ENCODE results near the gene ARHGAP31.
"Not testable (repeated sequence)": the region's sequence is repeated elsewhere in the genome, so short reads cannot be mapped to it uniquely, and the experiment has no call there.

- TF ChIP-seq POLR2A (IDR thresholded peaks at IDR 0.05; ENCODE audit: low read length); GATA1 (IDR thresholded peaks at IDR 0.05; ENCODE audit: low read depth, low read length): not testable (repeated sequence)
Observed at GRCh38 chr3:119337407-119337806, 43.2 kb downstream of the ARHGAP31 start.
